GM04503 (cell line): ENCODE data around the gene MTSS2.
"Not testable (repeated sequence)": the region's sequence is repeated elsewhere in the genome, so short reads cannot be mapped to it uniquely, and the experiment has no call there.

Experiments used
- DNase-seq: peaks from one replicate; pipeline ENCODE4 v3.0.0-alpha.2; 2012; ENCODE audit warnings: low read depth

Gene MTSS2

DNA sequence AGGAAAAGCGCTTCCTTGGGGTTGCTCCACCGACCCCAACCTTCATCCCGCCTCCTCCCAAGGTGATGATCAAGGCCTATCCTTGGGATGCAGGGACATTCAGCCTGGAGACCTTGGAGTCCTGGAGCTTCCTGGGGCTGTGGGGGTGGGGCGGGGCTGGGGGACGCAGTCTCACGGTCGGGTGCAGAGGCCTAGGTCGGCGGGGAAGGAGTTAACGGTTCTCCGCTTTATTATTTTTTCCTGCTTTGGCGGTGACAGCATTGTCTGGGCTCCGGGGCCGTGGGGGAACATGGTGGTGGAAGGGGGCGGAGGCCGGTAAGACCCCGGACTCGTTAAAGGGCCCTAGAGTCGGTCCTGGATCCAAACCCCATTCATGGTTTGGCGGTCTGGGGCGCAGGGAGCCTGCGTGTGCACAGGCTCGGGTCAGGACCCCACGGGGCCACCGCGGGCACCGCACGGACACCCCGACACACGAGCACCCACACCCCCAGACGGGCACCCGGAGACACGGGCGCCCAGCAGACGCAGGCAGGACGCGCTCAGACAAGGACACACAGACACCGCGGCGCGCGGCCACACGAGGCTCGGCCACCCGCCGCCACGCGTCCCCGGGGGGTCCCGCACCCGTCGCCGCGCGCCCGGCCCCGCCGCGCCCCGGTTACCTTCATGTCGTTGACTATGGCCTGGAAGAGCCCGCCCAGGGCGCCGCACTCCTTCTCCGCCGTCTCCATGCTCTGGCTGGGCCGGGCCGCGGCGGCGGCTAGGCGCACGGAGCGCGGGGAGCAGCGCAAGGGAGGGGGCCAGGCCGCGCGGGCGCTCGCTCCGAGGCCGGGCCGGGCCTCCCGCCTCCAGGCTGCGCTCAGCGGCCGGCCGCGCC is 554 bp downstream of the MTSS2 start:
- DNase-seq, result no peak

DNA sequence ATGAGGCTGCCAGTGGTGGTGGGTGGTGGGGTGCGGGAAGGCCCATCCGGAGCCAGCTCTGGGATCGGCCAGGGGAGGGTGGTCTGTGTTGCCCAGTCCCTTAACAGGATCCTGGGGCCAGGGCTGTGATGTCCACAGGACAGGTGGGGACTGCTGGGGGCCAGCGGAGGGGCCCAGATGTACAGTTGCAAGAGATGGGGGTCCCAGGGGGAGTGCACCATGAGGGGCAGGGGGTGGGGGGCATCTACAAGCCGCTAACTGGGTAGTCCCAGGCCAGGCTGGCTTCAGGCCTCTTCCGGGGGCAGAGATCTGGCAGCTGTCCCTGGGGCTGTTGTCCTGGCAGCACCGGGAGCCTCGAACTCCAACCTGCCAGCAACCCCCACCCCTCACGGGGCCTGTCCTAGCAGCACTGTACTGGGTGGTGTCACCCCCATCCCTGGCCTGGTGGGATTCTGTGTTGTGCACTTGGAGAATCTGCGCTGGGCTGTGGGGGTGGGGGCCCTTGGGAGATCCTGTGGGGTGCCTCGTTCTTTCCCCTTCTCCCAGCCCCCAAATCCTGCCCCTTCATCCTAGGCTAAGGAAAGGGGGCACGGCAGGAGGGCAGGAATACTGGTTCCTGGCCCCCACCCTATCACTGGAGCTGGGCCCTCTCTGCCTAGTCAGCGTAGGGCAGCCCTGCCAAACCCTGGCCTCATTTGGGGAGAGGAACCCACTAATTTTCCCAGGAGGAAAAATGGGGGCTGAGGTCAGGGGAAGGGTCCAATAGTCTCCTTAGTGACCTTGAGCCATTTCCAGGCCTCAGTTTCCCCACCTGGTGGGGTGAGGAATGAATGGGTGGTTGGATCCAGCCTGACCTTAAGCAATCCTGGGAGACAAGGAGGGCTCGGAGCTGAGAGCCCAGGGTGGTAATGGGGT is 1.4 kb downstream of the MTSS2 start:
- DNase-seq, result no peak

DNA sequence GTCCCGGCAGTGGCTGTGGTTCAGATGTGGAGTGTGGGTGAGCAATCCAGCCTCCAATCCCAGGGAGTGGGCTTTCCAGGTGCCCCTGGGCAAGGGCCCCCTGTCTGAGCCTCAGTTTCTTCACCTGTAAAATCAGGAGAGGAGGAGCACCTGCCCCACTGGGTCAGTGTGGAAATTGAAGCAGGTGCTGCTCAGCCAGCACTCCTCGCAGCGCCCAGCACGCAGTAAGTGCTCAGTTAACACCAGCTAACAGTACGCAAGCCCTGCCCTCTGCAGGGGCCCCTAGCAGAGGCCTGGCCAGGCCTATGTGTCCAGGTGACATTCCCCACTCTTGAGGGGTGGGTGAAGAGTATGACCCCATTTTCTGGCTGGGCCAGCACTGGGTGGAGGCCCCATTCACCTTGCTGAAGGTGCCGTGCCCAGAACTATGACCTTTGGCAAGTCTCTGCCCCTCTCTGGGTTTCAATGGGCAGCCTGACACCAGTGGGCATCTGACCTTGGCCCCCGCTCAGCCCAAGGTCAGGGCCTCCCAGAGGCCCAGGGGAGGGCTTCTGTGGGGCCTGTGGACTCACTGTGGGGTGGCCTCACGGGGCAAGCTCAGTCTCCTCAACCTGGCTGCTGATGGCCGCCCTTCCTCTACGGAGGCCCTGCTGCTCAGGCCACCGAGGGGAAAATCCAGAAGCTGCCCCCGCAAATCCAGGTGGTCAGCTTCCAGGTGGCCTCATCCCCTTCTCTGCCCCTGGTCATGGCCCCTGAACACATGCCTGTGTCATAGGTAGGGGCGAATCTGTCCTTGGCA is 2.5 kb downstream of the MTSS2 start:
- DNase-seq, result no peak

- no peak for DNase-seq
Measured at GRCh38 chr16:70682239-70683145, 3.4 kb downstream of the MTSS2 start.

GRCh38 chr16:70681382-70682238 is 4.2 kb downstream of the MTSS2 start:
- no peak for DNase-seq

DNA sequence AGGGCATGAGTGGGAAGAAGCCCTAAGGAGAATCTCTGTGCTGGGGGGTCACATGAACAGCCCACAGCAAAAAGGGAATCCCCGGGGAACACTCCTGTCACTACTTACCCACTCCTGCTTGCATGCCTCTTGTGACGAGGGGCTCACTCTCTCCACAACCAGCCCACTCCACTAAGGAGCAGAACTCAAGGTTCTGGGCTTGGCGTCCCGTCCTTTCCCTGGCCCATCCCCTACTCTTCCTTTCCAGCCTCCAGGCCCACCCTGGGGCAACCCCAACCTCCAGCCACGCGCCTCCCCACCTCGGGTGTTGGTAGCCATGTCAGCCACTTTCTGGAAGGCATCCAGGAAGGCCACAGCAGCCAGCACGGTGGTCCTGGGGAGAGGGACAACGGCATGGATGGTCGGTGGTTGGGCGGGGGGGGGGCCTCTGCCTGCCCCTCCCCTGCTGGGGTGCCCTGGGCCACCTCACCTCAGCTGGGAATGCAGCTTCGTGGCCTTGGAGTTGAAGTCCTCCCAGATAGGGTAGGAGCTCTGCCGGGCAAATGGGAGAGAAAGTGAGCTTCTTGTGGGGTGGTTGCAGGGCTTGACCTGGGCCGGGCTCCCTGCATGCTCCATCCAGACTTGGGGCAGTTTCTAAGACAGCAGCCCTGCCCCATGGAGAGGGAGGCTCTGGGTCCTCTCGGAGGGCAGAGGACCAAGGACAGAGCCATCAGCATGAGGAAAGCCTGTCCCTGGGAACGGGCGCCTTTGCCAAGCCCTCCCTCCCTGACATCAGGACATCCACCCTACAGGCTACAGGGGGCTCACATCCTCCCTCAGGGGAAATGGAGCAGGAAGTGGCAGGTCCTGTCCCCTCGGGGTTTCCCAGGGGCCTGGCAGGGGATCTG is 5.1 kb downstream of the MTSS2 start:
- no peak for DNase-seq

- DNase-seq, result no peak
Measured at GRCh38 chr16:70679671-70680494, 6.0 kb downstream of the MTSS2 start.

DNA sequence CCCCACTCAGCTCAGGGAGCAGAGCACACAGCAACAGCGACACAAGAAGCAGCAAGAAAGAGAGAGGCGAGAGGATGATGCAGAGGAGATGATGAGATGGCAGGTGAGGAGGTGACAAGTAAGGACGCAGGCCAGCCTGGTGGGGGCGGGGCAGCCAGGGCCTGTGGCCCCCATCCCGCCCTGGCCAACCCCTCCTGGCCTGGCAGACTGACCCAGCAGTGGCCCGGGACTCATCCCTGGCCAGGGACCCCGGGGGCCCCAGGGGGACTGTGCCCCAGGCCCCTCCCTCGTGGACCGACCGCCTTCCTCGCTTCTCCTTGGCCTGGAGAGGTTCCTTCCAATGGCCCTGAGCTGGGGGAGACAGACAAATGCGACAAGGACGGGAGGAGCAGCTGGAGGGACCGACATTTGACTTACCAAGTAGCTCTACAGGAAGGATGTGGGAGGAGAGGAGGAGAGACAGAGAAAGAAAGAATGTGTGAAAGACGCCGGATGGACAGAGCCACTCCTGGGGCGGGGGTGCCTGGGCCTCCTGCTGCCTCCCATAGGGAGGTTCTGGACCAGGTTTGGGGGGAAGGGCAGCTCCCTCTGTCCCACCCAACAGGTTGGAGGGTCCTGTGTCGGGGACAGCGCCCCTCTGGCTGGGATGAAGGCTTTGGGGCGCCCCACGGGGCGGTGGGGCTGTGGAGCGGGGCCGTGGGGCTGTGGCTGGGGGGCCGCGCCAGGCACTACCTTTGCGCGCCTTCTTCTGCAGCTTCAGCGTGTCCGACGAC is 6.8 kb downstream of the MTSS2 start:
- no peak for DNase-seq

GRCh38 chr16:70678121-70678897 is 7.5 kb downstream of the MTSS2 start:
- no peak for DNase-seq

- no peak for DNase-seq
Measured at GRCh38 chr16:70677499-70678120, 8.2 kb downstream of the MTSS2 start.

DNA sequence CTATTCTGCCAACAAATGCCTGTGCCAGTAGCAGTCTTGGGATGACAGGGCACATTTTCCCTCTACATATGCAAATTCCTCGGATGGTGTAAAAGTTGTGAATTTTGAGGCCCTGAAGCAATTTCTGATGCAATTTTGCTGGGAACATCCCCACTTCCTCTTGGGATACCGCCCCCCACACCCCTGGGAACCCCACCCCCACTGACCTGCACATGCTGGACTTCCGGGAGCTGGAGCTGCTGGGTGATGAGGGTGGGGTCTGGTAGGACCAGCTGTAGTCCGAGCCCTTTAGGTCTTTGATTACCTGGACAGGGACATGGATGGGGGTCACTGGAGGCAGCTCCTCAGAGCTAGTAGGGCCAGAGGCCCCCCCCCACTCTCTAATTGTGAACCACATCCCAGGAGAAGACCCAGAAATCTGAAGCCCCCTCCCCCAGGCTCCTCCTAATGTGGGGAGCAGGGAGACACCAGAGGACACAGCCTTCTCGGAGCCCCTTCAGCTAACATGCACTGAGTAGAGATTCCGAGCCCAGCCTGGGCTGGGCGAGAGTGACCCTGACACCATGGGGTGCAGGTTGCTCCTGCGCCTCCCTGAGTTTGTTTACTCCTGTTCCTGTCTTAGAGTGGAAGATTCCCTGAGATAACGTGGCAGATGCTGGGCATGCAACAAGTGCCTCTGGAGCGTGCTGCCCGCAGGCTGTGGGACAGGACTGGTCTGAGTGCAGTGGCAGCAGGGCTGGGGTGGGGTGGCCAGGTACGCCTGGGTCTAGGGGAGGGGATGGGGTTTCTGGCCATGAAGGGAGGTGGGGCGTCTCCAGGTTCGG is 9.0 kb downstream of the MTSS2 start:
- DNase-seq, result no peak

GRCh38 chr16:70675851-70676513 is 9.9 kb downstream of the MTSS2 start:
- DNase-seq, result no peak

- DNase-seq, result no peak
Measured at GRCh38 chr16:70674221-70675014, 11.4 kb downstream of the MTSS2 start.

DNA sequence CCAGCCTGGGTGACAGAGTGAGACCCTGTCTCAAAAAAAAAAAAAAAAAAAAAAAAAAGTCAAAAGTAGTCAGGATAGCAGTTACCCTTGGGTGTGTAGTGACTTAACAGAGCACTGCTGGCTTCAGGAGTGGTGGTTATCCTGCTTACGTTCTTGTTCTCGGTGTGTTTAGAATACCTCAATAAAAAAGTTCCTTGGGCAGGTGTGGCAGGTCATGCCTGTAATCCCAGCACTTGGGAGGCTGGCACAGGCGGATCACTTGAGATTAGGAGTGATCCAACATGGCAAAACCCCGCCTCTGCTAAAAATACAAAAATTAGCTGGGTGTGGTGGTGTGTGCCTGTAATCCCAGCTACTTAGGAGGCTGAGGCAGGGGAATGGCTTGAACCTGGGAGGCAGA is 14.9 kb downstream of the MTSS2 start:
- not testable (repeated sequence) for DNase-seq
